CD14-positive monocyte (primary cell): Measurements from ENCODE around the gene FGD1. TPM values are rescaled to one million over a fixed set of nuclear protein-coding genes. Genes with fewer than 3 reads are reported as not detected.

Experiments used
- DNase-seq, 3 donors: peaks; one replicate each; pipeline ENCODE4 v3.0.0-alpha.2; 2011 to 2022
- H2AFZ ChIP-seq: 2 replicates; pipeline ENCODE4 v1.6.0; 2012; ENCODE audit warnings: mild to moderate bottlenecking, low read depth, low read length, inconsistent platforms; ENCODE audit not compliant: insufficient read depth, poor library complexity, severe bottlenecking
- H3K27ac ChIP-seq, 2 donors: 1 replicate in 1 of 2; 2 replicates in 1 of 2; pipeline ENCODE4 v1.5.1; 2012 to 2013; ENCODE audit warnings: low read length in 2 of 2, control low read depth in 1 of 2, inconsistent platforms in 1 of 2, low read depth in 1 of 2, mild to moderate bottlenecking in 1 of 2
- H3K27me3 ChIP-seq, 2 donors: one replicate each; pipeline versions ENCODE4 v1.6.0 to v1.6.1; 2011 to 2013; ENCODE audit warnings: low read length in 2 of 2; ENCODE audit not compliant: control insufficient read depth in 2 of 2, insufficient read depth in 2 of 2
- H3K36me3 ChIP-seq, 2 donors: replicated peaks in 1 of 2; 1 replicate in 1 of 2; 2 replicates in 1 of 2; pipeline versions ENCODE4 v1.5.1 to v1.6.1; 2012 to 2013; ENCODE audit warnings: low read length in 2 of 2, control low read depth in 1 of 2, inconsistent platforms in 1 of 2, mild to moderate bottlenecking in 1 of 2; ENCODE audit not compliant: insufficient read depth in 2 of 2, control insufficient read depth in 1 of 2
- H3K4me1 ChIP-seq, 2 donors: 1 replicate in 1 of 2; 2 replicates in 1 of 2; pipeline versions ENCODE4 v1.5.1 to v1.6.1; 2012 to 2013; ENCODE audit warnings: low read length in 2 of 2, control low read depth in 1 of 2, inconsistent platforms in 1 of 2, mild to moderate bottlenecking in 1 of 2, moderate library complexity in 1 of 2; ENCODE audit not compliant: insufficient read depth in 2 of 2, control insufficient read depth in 1 of 2
- H3K4me2 ChIP-seq: replicated peaks from 2 replicates; pipeline ENCODE3; 2012; ENCODE audit warnings: low read length, moderate library complexity, mild to moderate bottlenecking; ENCODE audit not compliant: poor library complexity, severe bottlenecking; ENCODE audit errors: extremely low read depth
- H3K4me3 ChIP-seq, 3 experiments: fragments of 200-600 bp in 1 of 3; sonication (generic) in 1 of 3; replicated peaks in 1 of 3; 1 replicate in 2 of 3; 2 replicates in 1 of 3; pipeline ENCODE4 v1.5.1; 2011 to 2013; ENCODE audit warnings: low read length in 3 of 3, mild to moderate bottlenecking in 3 of 3, control low read depth in 2 of 3, low read depth in 2 of 3, inconsistent platforms in 1 of 3, moderate library complexity in 1 of 3
- H3K79me2 ChIP-seq: 2 replicates; pipeline ENCODE4 v1.6.0; 2012; ENCODE audit warnings: mild to moderate bottlenecking, control low read depth, inconsistent platforms, low read length, moderate library complexity; ENCODE audit not compliant: insufficient read depth
- H3K9ac ChIP-seq: 2 replicates; pipeline ENCODE4 v1.6.0; 2017; ENCODE audit warnings: low read length, mild to moderate bottlenecking; ENCODE audit not compliant: insufficient read depth, poor library complexity, severe bottlenecking
- H3K9me3 ChIP-seq, 2 donors: replicated peaks in 1 of 2; 1 replicate in 1 of 2; 2 replicates in 1 of 2; pipeline versions ENCODE4 v1.5.1 to v1.6.1; 2012 to 2013; ENCODE audit warnings: low read length in 2 of 2, control low read depth in 1 of 2; ENCODE audit not compliant: control insufficient read depth in 1 of 2, insufficient read depth in 1 of 2
- H4K20me1 ChIP-seq: 2 replicates; pipeline ENCODE4 v1.6.0; 2012; ENCODE audit warnings: mild to moderate bottlenecking, low read length, control low read depth, moderate library complexity; ENCODE audit not compliant: insufficient read depth
- H3K27ac Mint-ChIP-seq, 7 donors: one replicate each; pipeline ENCODE4 v1.8.0; 2020; ENCODE audit warnings: mild to moderate bottlenecking in 7 of 7, mixed read lengths in 7 of 7, moderate library complexity in 6 of 7, inconsistent platforms in 2 of 7
- H3K27me3 Mint-ChIP-seq, 3 donors: one replicate each; pipeline ENCODE4 v1.8.0; 2021 to 2022; ENCODE audit warnings: low read depth in 3 of 3, mild to moderate bottlenecking in 3 of 3, mixed read lengths in 3 of 3, moderate library complexity in 3 of 3, inconsistent platforms in 1 of 3
- H3K36me3 Mint-ChIP-seq, 2 donors: one replicate each; pipeline ENCODE4 v1.8.0; 2020; ENCODE audit warnings: mixed read lengths in 2 of 2, inconsistent platforms in 1 of 2, mild to moderate bottlenecking in 1 of 2
- H3K4me1 Mint-ChIP-seq: one replicate; pipeline ENCODE4 v1.8.0; 2020; ENCODE audit warnings: mild to moderate bottlenecking, mixed read lengths
- H3K4me3 Mint-ChIP-seq, 2 donors: one replicate each; pipeline ENCODE4 v1.8.0; 2020; ENCODE audit warnings: mild to moderate bottlenecking in 2 of 2, mixed read lengths in 2 of 2, moderate library complexity in 1 of 2
- H3K9me3 Mint-ChIP-seq, 7 donors: one replicate each; pipeline ENCODE4 v1.8.0; 2020 to 2022; ENCODE audit warnings: mixed read lengths in 7 of 7, mild to moderate bottlenecking in 6 of 7, moderate library complexity in 6 of 7, inconsistent platforms in 2 of 7
- CTCF ChIP-seq: fragments of 200-600 bp; IDR thresholded peaks from one replicate; pipeline ENCODE4 v1.8.0; 2022; ENCODE audit warnings: antibody characterized with exemption, mild to moderate bottlenecking
- WGBS: methylation state at CpG from one replicate; pipeline ENCODE4 v1.1.5; 2013; ENCODE audit warnings: missing lambda C conversion rate; ENCODE audit not compliant: insufficient coverage; 5-methylcytosine and 5-hydroxymethylcytosine counted together
- intact Hi-C, 2 donors: fragments of 100-400 bp; cut with micrococcal nuclease; formaldehyde crosslinking; loops; one replicate each; pipeline versions ENCODE4 v1.15.0 to v1.15.1; 2023
- polyA plus RNA-seq, 3 donors: library from polyadenylated mRNA; depleted of rRNA in 1 of 3; unstranded in 2 of 3; stranded (reverse) in 1 of 3; fragments of 300-500 nt in 2 of 3; fragments of >200 nt in 1 of 3; fragmentation: Illumina TruSeq in 2 of 3; gene quantifications; 1 replicate in 2 of 3; 2 replicates in 1 of 3; pipeline ENCODE4 v1.2.3, GENCODE V29; 2012 to 2021

The FGD1 gene
- polyA plus RNA-seq, 3 donors: 0.05 to 0.18 TPM; not detected in 1

- H3K36me3 ChIP-seq: no peaks in the 10 kb centered on the region
- H3K36me3 Mint-ChIP-seq: no peaks in the 10 kb centered on the region
- H3K27ac Mint-ChIP-seq: no peak overlapping the region
- H3K9me3 ChIP-seq: no peaks in the 10 kb centered on the region
- H3K27me3 Mint-ChIP-seq: peaks cover 6 to 11% (median 9%) of the 10 kb centered on the region in 3 donors
- no peak for TF ChIP-seq CTCF
- no CpG with 5 or more reads among the region's 1 CpG for WGBS
- H3K4me1 Mint-ChIP-seq: no peaks in the 10 kb centered on the region
- intact Hi-C loops: no loop called here
- no peaks in the 10 kb centered on the region for H3K4me1 ChIP-seq
- peaks cover 0 to 1% of the 10 kb centered on the region in 2 donors for H3K27me3 ChIP-seq
- peaks cover 0 to 8% (median 2%) of the 10 kb centered on the region in 7 donors for H3K9me3 Mint-ChIP-seq
- no peak overlapping the region for H3K4me3 Mint-ChIP-seq
- no peaks in the 10 kb centered on the region for H3K79me2 ChIP-seq
- no peak overlapping the region for H3K4me2 ChIP-seq
- no peak for DNase-seq
- H3K4me3 ChIP-seq: no peak overlapping the region
- H3K9ac ChIP-seq: no peak overlapping the region
- H2AFZ ChIP-seq: no peak overlapping the region
- H3K27ac ChIP-seq: no peak overlapping the region
- H4K20me1 ChIP-seq: no peaks in the 10 kb centered on the region
Measured at GRCh38 chrX:54397113-54397512, 98.9 kb downstream of the FGD1 start.

Other genes with a start within 250 kb of the FGD1 start
- gene WNK3, start 138.2 kb downstream of the FGD1 start, polyA plus RNA-seq: not detected
- 10 to 100 TPM; 11.8 to 18.0 (median 13.0) TPM for gene TSR2, start 55.8 kb downstream of the FGD1 start, polyA plus RNA-seq
- 10 to 100 TPM; 11.8 to 20.7 (median 18.1) TPM for gene GNL3L, start 34.0 kb upstream of the FGD1 start, polyA plus RNA-seq